A673 (cell line): ENCODE data around the gene NEGR1. TPM values are rescaled to one million over a fixed set of nuclear protein-coding genes. Genes with fewer than 3 reads are reported as not detected.

Source experiments
- BruUV-seq: library from RNA; stranded (reverse); fragments of 400-500 nt; replicated peaks from 2 replicates; lab custom pipeline; 2021; lab: Mats Ljungman, UMichigan
- CTCF ChIA-PET: fragments of 300-600 bp; sonication (Branson Sonifier 250); formaldehyde crosslinking; loops from one replicate; lab custom pipeline; 2022; ENCODE audit warnings: antibody characterized with exemption; lab: Charles Lee
- POLR2A ChIA-PET: fragments of 300-600 bp; sonication (Branson Sonifier 250); formaldehyde crosslinking; loops from one replicate; lab custom pipeline; 2022; ENCODE audit warnings: antibody characterized with exemption; ENCODE audit not compliant: low non-redundant PET; lab: Charles Lee
- DNase-seq: peaks from one replicate; pipeline ENCODE4 v3.0.0-alpha.2; 2015; ENCODE audit warnings: low spot score
- H3K27ac ChIP-seq: fragments of 200-600 bp; sonication (generic); 2 replicates; pipeline ENCODE4 v1.5.1; 2016; ENCODE audit warnings: mixed run types, low read depth, mild to moderate bottlenecking, mixed read lengths, antibody characterized with exemption, low read length; ENCODE audit not compliant: poor library complexity, severe bottlenecking
- H3K27me3 ChIP-seq: fragments of 200-600 bp; sonication (generic); replicated peaks from 2 replicates; pipeline ENCODE4 v1.6.1; 2017; ENCODE audit warnings: mixed run types, low read depth, mild to moderate bottlenecking, mixed read lengths, antibody characterized with exemption, low read length; ENCODE audit not compliant: insufficient read depth, poor library complexity
- H3K36me3 ChIP-seq: fragments of 200-600 bp; sonication (generic); 2 replicates; pipeline ENCODE4 v1.6.1; 2016; ENCODE audit warnings: mixed run types, mild to moderate bottlenecking, mixed read lengths, antibody characterized with exemption, low read length; ENCODE audit not compliant: insufficient read depth, poor library complexity, severe bottlenecking
- H3K4me1 ChIP-seq: fragments of 200-600 bp; sonication (generic); 2 replicates; pipeline ENCODE4 v1.6.1; 2017; ENCODE audit warnings: mixed run types, mild to moderate bottlenecking, mixed read lengths, antibody characterized with exemption, low read length; ENCODE audit not compliant: insufficient read depth, poor library complexity, severe bottlenecking
- H3K4me3 ChIP-seq: fragments of 200-600 bp; sonication (generic); 2 replicates; pipeline ENCODE4 v1.5.1; 2016; ENCODE audit warnings: low read depth, mixed run types, mild to moderate bottlenecking, mixed read lengths, low read length; ENCODE audit not compliant: poor library complexity, severe bottlenecking
- H3K9me3 ChIP-seq: fragments of 200-600 bp; sonication (generic); 2 replicates; pipeline ENCODE4 v1.6.1; 2016; ENCODE audit warnings: mixed run types, low read depth, mild to moderate bottlenecking, mixed read lengths, antibody characterized with exemption, low read length; ENCODE audit not compliant: poor library complexity, severe bottlenecking
- EZH2 ChIP-seq: fragments of 200-600 bp; sonication (generic); IDR thresholded peaks from 2 replicates; pipeline ENCODE4 v1.6.1; 2017; ENCODE audit warnings: borderline replicate concordance, low read depth, mild to moderate bottlenecking, mixed read lengths, antibody characterized with exemption, low read length; ENCODE audit not compliant: poor library complexity, severe bottlenecking
- intact Hi-C: fragments of 100-400 bp; cut with micrococcal nuclease; formaldehyde crosslinking; loops from one replicate; pipeline ENCODE4 v1.10.0; 2022; ENCODE audit not compliant: unreplicated experiment
- total RNA-seq: library from RNA; stranded (reverse); gene quantifications from 2 replicates; pipeline ENCODE4 v1.2.3, GENCODE V29; 2021
- TF ChIP-seq, protein P1 (sequence below): fragments of 300-800, 200-600 bp; sonication (generic); conservative IDR thresholded peaks from 2 replicates; pipeline ENCODE4 v1.5.1; 2017; ENCODE audit warnings: low read depth, mild to moderate bottlenecking, antibody characterized with exemption, low read length, moderate library complexity, mixed read lengths

The NEGR1 gene
- total RNA-seq, 1 experiment from 2014 or later = 7.6 TPM

DNA sequence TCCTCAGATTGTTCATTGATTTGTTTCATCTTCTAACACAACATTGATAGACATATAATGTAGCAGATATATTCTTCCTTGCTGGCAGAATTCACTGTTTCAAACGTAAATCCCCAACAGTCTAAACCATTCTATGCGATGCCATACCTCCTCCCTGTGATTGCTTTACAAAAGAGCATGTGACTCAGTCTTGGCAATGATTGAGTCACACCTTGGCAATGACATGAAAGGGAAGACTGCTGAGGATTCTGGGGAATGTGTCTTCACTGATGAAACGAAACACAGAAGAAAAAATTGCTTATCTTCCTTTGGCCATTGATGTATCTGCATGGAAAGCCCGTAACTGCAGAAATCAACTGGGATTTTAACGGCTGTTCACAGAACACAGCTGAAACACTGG, 791.9 kb downstream of the NEGR1 start:
- BruUV-seq = no TSS peak
- TF ChIP-seq EZH2 = no peak
- ChIA-PET CTCF (no interaction called here), POLR2A (no interaction called here)
- Histone ChIP-seq H3K27ac (no peak overlapping the region), H3K4me3 (no peak overlapping the region), H3K4me1 (no peaks in the 10 kb centered on the region), H3K9me3 (no peaks in the 10 kb centered on the region), H3K27me3 (no peaks in the 10 kb centered on the region), H3K36me3 (no peaks in the 10 kb centered on the region)
- intact Hi-C loops = no loop called here
- DNase-seq = no peak

DNA sequence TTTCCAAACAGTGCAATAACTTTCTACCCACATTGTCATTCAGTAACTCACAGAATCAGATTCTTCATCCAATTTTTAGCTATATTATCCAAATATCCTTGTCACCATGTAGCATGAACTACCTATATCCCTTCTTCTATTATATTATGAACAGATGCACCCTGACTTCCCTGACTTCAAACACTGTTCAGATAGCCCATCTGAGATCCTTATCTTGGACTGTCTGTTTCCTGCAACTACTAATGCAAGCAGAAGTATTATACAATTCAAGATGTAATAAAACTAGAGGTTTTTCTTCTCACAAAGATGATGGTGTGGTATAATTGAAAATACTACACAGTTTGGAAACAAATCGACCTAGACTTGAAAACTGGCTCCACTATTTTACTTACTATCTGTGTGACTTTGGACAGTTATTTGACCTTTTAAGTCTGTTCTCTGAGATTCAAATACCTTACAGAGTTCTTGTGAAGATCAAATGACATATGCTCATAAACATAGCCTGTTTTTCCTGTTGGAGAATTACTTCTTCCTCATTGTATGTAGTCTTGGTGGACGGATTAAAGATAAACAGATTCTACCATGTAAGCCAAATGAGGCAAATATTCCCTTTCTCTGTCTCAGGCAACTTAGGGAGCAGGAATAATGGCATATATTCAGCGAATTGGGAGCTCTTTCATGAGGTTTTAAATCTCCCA, 793.6 kb downstream of the NEGR1 start:
- Histone ChIP-seq H3K4me3 (no peak overlapping the region), H3K27ac (no peak overlapping the region), H3K9me3 (no peaks in the 10 kb centered on the region), H3K27me3 (no peaks in the 10 kb centered on the region), H3K36me3 (no peaks in the 10 kb centered on the region), H3K4me1 (no peaks in the 10 kb centered on the region)
- intact Hi-C loops = no loop called here
- ChIA-PET CTCF (no interaction called here), POLR2A (no interaction called here)
- BruUV-seq = no TSS peak
- no peak for DNase-seq
- TF ChIP-seq, protein P1, sequence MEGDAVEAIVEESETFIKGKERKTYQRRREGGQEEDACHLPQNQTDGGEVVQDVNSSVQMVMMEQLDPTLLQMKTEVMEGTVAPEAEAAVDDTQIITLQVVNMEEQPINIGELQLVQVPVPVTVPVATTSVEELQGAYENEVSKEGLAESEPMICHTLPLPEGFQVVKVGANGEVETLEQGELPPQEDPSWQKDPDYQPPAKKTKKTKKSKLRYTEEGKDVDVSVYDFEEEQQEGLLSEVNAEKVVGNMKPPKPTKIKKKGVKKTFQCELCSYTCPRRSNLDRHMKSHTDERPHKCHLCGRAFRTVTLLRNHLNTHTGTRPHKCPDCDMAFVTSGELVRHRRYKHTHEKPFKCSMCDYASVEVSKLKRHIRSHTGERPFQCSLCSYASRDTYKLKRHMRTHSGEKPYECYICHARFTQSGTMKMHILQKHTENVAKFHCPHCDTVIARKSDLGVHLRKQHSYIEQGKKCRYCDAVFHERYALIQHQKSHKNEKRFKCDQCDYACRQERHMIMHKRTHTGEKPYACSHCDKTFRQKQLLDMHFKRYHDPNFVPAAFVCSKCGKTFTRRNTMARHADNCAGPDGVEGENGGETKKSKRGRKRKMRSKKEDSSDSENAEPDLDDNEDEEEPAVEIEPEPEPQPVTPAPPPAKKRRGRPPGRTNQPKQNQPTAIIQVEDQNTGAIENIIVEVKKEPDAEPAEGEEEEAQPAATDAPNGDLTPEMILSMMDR = no peak
- TF ChIP-seq EZH2 = no peak

DNA sequence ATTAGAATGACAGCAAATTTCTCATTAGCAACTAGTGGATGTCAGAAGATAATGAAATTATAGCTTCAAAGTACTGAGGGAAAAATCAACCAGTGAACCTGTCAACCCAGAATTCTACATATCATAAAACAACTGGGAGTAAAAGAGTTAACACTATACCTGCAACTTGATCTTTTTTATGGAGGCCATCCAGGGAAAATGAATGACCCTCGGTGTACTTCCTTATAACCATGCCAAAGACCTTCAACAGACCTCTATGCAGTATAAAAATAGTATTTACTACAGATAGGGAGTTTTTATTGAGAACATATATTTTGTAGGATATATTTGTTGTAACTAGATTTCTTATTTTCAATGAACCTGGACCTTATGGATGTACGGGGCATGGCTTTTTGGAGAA, 809.0 kb downstream of the NEGR1 start:
- no peak for TF ChIP-seq EZH2
- TF ChIP-seq, protein P1 = no peak
- no TSS peak for BruUV-seq
- Histone ChIP-seq H3K27ac (no peak overlapping the region), H3K9me3 (no peaks in the 10 kb centered on the region), H3K36me3 (no peaks in the 10 kb centered on the region), H3K4me3 (no peak overlapping the region), H3K27me3 (no peaks in the 10 kb centered on the region), H3K4me1 (no peaks in the 10 kb centered on the region)
- ChIA-PET POLR2A (no interaction called here), CTCF (no interaction called here)
- intact Hi-C loops = no loop called here
- DNase-seq = no peak

DNA sequence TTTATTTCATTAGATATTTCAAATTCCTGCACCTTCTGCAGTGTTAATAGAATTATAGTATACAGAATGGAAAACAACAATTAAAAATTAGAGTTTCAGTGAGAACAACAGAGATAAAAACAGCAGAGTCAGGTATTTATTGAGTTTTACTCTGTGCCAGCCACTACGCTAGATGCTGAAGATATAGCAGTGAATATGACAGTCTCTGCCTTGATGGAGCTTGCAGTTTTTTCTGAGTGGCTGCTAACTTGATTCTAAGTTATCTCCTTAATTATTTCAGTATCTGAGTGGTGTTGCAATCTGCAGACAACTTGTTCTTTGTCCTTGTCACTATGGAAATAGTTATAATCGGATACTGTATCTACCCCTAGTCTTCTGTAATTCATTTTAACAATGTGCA, 817.2 kb downstream of the NEGR1 start:
- H3K27ac ChIP-seq = no peak overlapping the region
- H3K4me3 ChIP-seq = no peak overlapping the region
- DNase-seq = no peak
- no peaks in the 10 kb centered on the region for H3K36me3 ChIP-seq
- ChIA-PET CTCF (no interaction called here), POLR2A (no interaction called here)
- no peaks in the 10 kb centered on the region for H3K9me3 ChIP-seq
- no peak for TF ChIP-seq EZH2
- TF ChIP-seq, protein P1 = no peak
- intact Hi-C loops = no loop called here
- BruUV-seq = no TSS peak
- no peaks in the 10 kb centered on the region for H3K4me1 ChIP-seq
- no peaks in the 10 kb centered on the region for H3K27me3 ChIP-seq
